ENCODE results near the gene FGD6. TPM values are rescaled to one million over a fixed set of nuclear protein-coding genes. Genes with fewer than 3 reads are reported as not detected.

The FGD6 gene
- total RNA-seq, 1 experiment from 2014 or later, result 66.6 TPM

DNA sequence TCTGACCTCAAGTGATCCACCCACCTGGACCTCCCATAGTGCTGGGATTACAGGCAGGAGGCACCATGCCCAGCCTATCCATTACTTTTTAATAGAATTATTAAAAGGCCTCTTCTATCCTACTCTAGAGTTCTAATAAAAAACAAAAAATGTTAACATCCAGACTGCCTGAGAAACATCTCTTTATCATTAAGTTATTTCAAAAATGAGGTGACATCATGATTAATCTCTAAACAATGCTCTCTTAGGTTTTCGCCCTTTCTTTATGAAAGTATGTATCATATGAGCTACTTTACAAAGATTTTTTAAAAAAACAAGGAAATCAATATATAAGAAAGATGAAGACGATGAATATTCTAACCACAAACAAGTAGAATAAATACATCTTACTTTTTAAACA is 52.6 kb downstream of the FGD6 start:
- no peak for TF ChIP-seq CTCF (IDR thresholded peaks at IDR 0.05; ENCODE audit: unreplicated experiment)
- no TSS peak for BruUV-seq (replicated peaks)
- H3K4me1 Mint-ChIP-seq (ENCODE audit: low read depth, unreplicated experiment), result peaks cover 23% of the 10 kb centered on the region
- H3K27me3 Mint-ChIP-seq (ENCODE audit: unreplicated experiment), result no peaks in the 10 kb centered on the region
- peaks cover 60% of the 10 kb centered on the region for H3K36me3 Mint-ChIP-seq (ENCODE audit: insufficient read depth, unreplicated experiment)
- H3K4me3 Mint-ChIP-seq (ENCODE audit: low read depth, unreplicated experiment), result no peak overlapping the region
- no peak for DNase-seq
- intact Hi-C loops (cut with micrococcal nuclease; ENCODE audit: unreplicated experiment), result loop anchor here (5.0 kb wide), 1 partner anchor 38 kb away; no protein-coding TSS in a partner anchor
- no peaks in the 10 kb centered on the region for H3K9me3 Mint-ChIP-seq (ENCODE audit: low read depth, unreplicated experiment)
- peak overlapping the region; percentile 15 for H3K27ac Mint-ChIP-seq (ENCODE audit: unreplicated experiment)
- CTCF ChIA-PET, result no interaction called here

DNA sequence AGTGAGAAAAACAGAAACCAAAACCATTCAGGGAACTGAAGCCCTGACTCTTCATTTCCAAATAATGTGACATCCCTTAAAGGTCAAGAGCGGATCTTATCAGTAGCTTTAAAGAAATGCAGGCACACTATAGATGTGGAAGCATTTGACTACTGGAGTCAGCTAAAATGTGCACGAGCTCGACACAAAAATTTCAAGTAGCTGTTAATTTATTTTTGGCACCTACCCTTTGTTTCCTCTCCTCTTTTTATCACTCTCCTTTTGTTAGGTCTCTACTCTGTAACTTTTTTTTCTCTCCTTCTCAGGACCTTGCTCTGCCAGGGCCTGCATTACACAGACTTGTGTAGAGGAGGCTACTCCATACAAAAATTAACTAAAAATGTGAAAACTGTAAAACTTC is 58.3 kb downstream of the FGD6 start:
- CTCF ChIA-PET, result no interaction called here
- Mint-ChIP-seq H3K4me1 (ENCODE audit: low read depth, unreplicated experiment) (peaks cover 10% of the 10 kb centered on the region), H3K9me3 (ENCODE audit: low read depth, unreplicated experiment) (no peaks in the 10 kb centered on the region), H3K27ac (ENCODE audit: unreplicated experiment) (peak overlapping the region; percentile 49), H3K27me3 (ENCODE audit: unreplicated experiment) (no peaks in the 10 kb centered on the region), H3K36me3 (ENCODE audit: insufficient read depth, unreplicated experiment) (peaks cover 40% of the 10 kb centered on the region), H3K4me3 (ENCODE audit: low read depth, unreplicated experiment) (no peak overlapping the region)
- intact Hi-C loops (cut with micrococcal nuclease; ENCODE audit: unreplicated experiment), result no loop called here
- no peak for DNase-seq
- no peak for TF ChIP-seq CTCF (IDR thresholded peaks at IDR 0.05; ENCODE audit: unreplicated experiment)
- no TSS peak for BruUV-seq (replicated peaks)

GRCh38 chr12:95151821-95152220 is 65.4 kb downstream of the FGD6 start:
- peaks cover 11% of the 10 kb centered on the region for H3K4me1 Mint-ChIP-seq (ENCODE audit: low read depth, unreplicated experiment)
- intact Hi-C loops (cut with micrococcal nuclease; ENCODE audit: unreplicated experiment), result no loop called here
- H3K27me3 Mint-ChIP-seq (ENCODE audit: unreplicated experiment), result no peaks in the 10 kb centered on the region
- CTCF ChIA-PET, result interaction anchor here (1.6 kb wide), 1 partner anchor 35 kb away, joined by 5 read pairs; no protein-coding TSS in a partner anchor
- no peaks in the 10 kb centered on the region for H3K9me3 Mint-ChIP-seq (ENCODE audit: low read depth, unreplicated experiment)
- no peak overlapping the region for H3K4me3 Mint-ChIP-seq (ENCODE audit: low read depth, unreplicated experiment)
- no peak for TF ChIP-seq CTCF (IDR thresholded peaks at IDR 0.05; ENCODE audit: unreplicated experiment)
- H3K36me3 Mint-ChIP-seq (ENCODE audit: insufficient read depth, unreplicated experiment), result peaks cover 44% of the 10 kb centered on the region
- no TSS peak for BruUV-seq (replicated peaks)
- DNase-seq, result no peak
- peak overlapping the region; percentile 11 for H3K27ac Mint-ChIP-seq (ENCODE audit: unreplicated experiment)

DNA sequence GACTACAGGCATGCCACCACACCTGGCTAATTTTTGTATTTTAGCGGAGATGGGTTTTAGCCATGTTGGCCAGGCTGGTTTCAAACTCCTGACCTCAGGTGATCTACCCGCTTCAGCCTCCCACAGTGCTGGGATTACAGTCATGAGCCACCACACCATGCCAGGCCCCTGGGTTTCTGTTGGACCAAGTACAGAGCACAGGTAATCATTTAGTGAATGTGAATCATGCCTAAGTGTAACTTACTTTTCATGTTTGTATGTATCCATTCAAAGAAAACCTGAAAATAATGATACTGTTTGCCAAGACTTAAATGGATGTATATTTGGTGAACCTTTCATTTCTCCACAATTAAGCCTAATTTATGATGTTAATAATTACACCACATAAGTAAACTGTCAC is 65.9 kb downstream of the FGD6 start:
- intact Hi-C loops (cut with micrococcal nuclease; ENCODE audit: unreplicated experiment), result no loop called here
- no peak for TF ChIP-seq CTCF (IDR thresholded peaks at IDR 0.05; ENCODE audit: unreplicated experiment)
- peaks cover 40% of the 10 kb centered on the region for H3K36me3 Mint-ChIP-seq (ENCODE audit: insufficient read depth, unreplicated experiment)
- peak overlapping the region; percentile 11 for H3K27ac Mint-ChIP-seq (ENCODE audit: unreplicated experiment)
- no peaks in the 10 kb centered on the region for H3K9me3 Mint-ChIP-seq (ENCODE audit: low read depth, unreplicated experiment)
- BruUV-seq (replicated peaks), result no TSS peak
- CTCF ChIA-PET, result no interaction called here
- peaks cover 13% of the 10 kb centered on the region for H3K4me1 Mint-ChIP-seq (ENCODE audit: low read depth, unreplicated experiment)
- no peak for DNase-seq
- H3K27me3 Mint-ChIP-seq (ENCODE audit: unreplicated experiment), result no peaks in the 10 kb centered on the region
- no peak overlapping the region for H3K4me3 Mint-ChIP-seq (ENCODE audit: low read depth, unreplicated experiment)
